A673 (cell line): ENCODE data around the gene FAM83G. TPM values are rescaled to one million over a fixed set of nuclear protein-coding genes. Genes with fewer than 3 reads are reported as not detected.

ENCODE experiments used
- BruUV-seq: library from RNA; stranded (reverse); fragments of 400-500 nt; replicated peaks from 2 replicates; lab custom pipeline; 2021; lab: Mats Ljungman, UMichigan
- CTCF ChIA-PET: fragments of 300-600 bp; sonication (Branson Sonifier 250); formaldehyde crosslinking; loops from one replicate; lab custom pipeline; 2022; ENCODE audit warnings: antibody characterized with exemption; lab: Charles Lee
- POLR2A ChIA-PET: fragments of 300-600 bp; sonication (Branson Sonifier 250); formaldehyde crosslinking; loops from one replicate; lab custom pipeline; 2022; ENCODE audit warnings: antibody characterized with exemption; ENCODE audit not compliant: low non-redundant PET; lab: Charles Lee
- DNase-seq: peaks from one replicate; pipeline ENCODE4 v3.0.0-alpha.2; 2015; ENCODE audit warnings: low spot score
- H3K27ac ChIP-seq: fragments of 200-600 bp; sonication (generic); 2 replicates; pipeline ENCODE4 v1.5.1; 2016; ENCODE audit warnings: mixed run types, low read depth, mild to moderate bottlenecking, mixed read lengths, antibody characterized with exemption, low read length; ENCODE audit not compliant: poor library complexity, severe bottlenecking
- H3K27me3 ChIP-seq: fragments of 200-600 bp; sonication (generic); replicated peaks from 2 replicates; pipeline ENCODE4 v1.6.1; 2017; ENCODE audit warnings: mixed run types, low read depth, mild to moderate bottlenecking, mixed read lengths, antibody characterized with exemption, low read length; ENCODE audit not compliant: insufficient read depth, poor library complexity
- H3K36me3 ChIP-seq: fragments of 200-600 bp; sonication (generic); 2 replicates; pipeline ENCODE4 v1.6.1; 2016; ENCODE audit warnings: mixed run types, mild to moderate bottlenecking, mixed read lengths, antibody characterized with exemption, low read length; ENCODE audit not compliant: insufficient read depth, poor library complexity, severe bottlenecking
- H3K4me1 ChIP-seq: fragments of 200-600 bp; sonication (generic); 2 replicates; pipeline ENCODE4 v1.6.1; 2017; ENCODE audit warnings: mixed run types, mild to moderate bottlenecking, mixed read lengths, antibody characterized with exemption, low read length; ENCODE audit not compliant: insufficient read depth, poor library complexity, severe bottlenecking
- H3K4me3 ChIP-seq: fragments of 200-600 bp; sonication (generic); 2 replicates; pipeline ENCODE4 v1.5.1; 2016; ENCODE audit warnings: low read depth, mixed run types, mild to moderate bottlenecking, mixed read lengths, low read length; ENCODE audit not compliant: poor library complexity, severe bottlenecking
- H3K9me3 ChIP-seq: fragments of 200-600 bp; sonication (generic); 2 replicates; pipeline ENCODE4 v1.6.1; 2016; ENCODE audit warnings: mixed run types, low read depth, mild to moderate bottlenecking, mixed read lengths, antibody characterized with exemption, low read length; ENCODE audit not compliant: poor library complexity, severe bottlenecking
- CTCF ChIP-seq: fragments of 300-800, 200-600 bp; sonication (generic); conservative IDR thresholded peaks from 2 replicates; pipeline ENCODE4 v1.5.1; 2017; ENCODE audit warnings: low read depth, mild to moderate bottlenecking, antibody characterized with exemption, low read length, moderate library complexity, mixed read lengths
- EZH2 ChIP-seq: fragments of 200-600 bp; sonication (generic); IDR thresholded peaks from 2 replicates; pipeline ENCODE4 v1.6.1; 2017; ENCODE audit warnings: borderline replicate concordance, low read depth, mild to moderate bottlenecking, mixed read lengths, antibody characterized with exemption, low read length; ENCODE audit not compliant: poor library complexity, severe bottlenecking
- intact Hi-C: fragments of 100-400 bp; cut with micrococcal nuclease; formaldehyde crosslinking; loops from one replicate; pipeline ENCODE4 v1.10.0; 2022; ENCODE audit not compliant: unreplicated experiment
- total RNA-seq: library from RNA; stranded (reverse); gene quantifications from 2 replicates; pipeline ENCODE4 v1.2.3, GENCODE V29; 2021

Gene FAM83G
- total RNA-seq, 1 experiment from 2014 or later, result 12.4 TPM

GRCh38 chr17:18988546-18989173, 15.9 kb downstream of the FAM83G start:
- Histone ChIP-seq H3K27ac (no peak overlapping the region), H3K4me1 (no peaks in the 10 kb centered on the region), H3K36me3 (peaks cover 3% of the 10 kb centered on the region), H3K4me3 (no peak overlapping the region), H3K27me3 (no peaks in the 10 kb centered on the region), H3K9me3 (no peaks in the 10 kb centered on the region)
- no peak for TF ChIP-seq EZH2
- no peak for TF ChIP-seq CTCF
- POLR2A ChIA-PET, result no interaction called here
- BruUV-seq, result no TSS peak
- CTCF ChIA-PET, result no interaction called here
- intact Hi-C loops, result no loop called here
- no peak for DNase-seq

- CTCF ChIA-PET, result no interaction called here
- intact Hi-C loops, result no loop called here
- no peaks in the 10 kb centered on the region for H3K9me3 ChIP-seq
- POLR2A ChIA-PET, result no interaction called here
- no peak overlapping the region for H3K4me3 ChIP-seq
- H3K4me1 ChIP-seq, result no peaks in the 10 kb centered on the region
- TF ChIP-seq CTCF, result no peak
- TF ChIP-seq EZH2, result no peak
- H3K36me3 ChIP-seq, result peaks cover 3% of the 10 kb centered on the region
- no TSS peak for BruUV-seq
- no peak for DNase-seq
- no peak overlapping the region for H3K27ac ChIP-seq
- no peaks in the 10 kb centered on the region for H3K27me3 ChIP-seq
These were observed 16.6 kb downstream of the FAM83G start for GRCh38 chr17:18987862-18988545.

- intact Hi-C loops, result no loop called here
- H3K27me3 ChIP-seq, result no peaks in the 10 kb centered on the region
- no peak overlapping the region for H3K4me3 ChIP-seq
- H3K9me3 ChIP-seq, result no peaks in the 10 kb centered on the region
- POLR2A ChIA-PET, result no interaction called here
- DNase-seq, result no peak
- CTCF ChIA-PET, result no interaction called here
- H3K27ac ChIP-seq, result no peak overlapping the region
- TF ChIP-seq CTCF (no peak), EZH2 (no peak)
- H3K4me1 ChIP-seq, result no peaks in the 10 kb centered on the region
- no TSS peak for BruUV-seq
- peaks cover 3% of the 10 kb centered on the region for H3K36me3 ChIP-seq
These were observed 17.3 kb downstream of the FAM83G start for GRCh38 chr17:18987230-18987610.
